KOPT-K1 (cell line): ENCODE data around the gene CELF2.

Experiments used
- H3K27ac ChIP-seq: fragments of 200-600 bp; sonication (generic); 2 replicates; pipeline ENCODE4 v1.5.1; 2016; ENCODE audit warnings: antibody characterized with exemption, mild to moderate bottlenecking, low read depth, low read length; ENCODE audit not compliant: poor library complexity, severe bottlenecking
- H3K36me3 ChIP-seq: fragments of 200-600 bp; sonication (generic); 2 replicates; pipeline ENCODE4 v1.5.1; 2017; ENCODE audit warnings: antibody characterized with exemption, mild to moderate bottlenecking, low read length, moderate library complexity; ENCODE audit not compliant: insufficient read depth
- H3K9me3 ChIP-seq: fragments of 200-600 bp; sonication (generic); 2 replicates; pipeline ENCODE4 v1.5.1; 2017; ENCODE audit warnings: antibody characterized with exemption, low read length, mild to moderate bottlenecking; ENCODE audit not compliant: insufficient read depth, poor library complexity, severe bottlenecking

CELF2 gene

DNA sequence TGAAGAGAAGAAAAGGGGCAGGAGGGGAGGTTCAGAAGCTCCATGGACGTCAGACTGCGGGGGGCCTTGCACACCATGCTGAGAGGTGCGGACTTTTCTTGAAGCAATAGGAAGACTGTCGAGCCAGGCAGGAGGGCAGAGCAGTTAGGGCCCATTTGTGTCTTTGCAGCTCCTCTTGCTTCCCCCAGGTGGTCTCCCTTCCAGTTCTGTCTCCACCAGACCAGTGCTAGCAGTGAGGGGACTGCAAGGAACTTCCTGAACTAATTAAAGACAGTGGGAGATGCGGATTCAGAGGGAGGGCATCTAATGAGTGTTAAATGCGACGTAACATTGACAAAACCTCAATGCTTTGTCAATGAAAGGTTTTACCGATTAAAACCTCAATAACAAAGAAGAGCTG, 368.4 kb downstream of the CELF2 start:
- no peaks in the 10 kb centered on the region for H3K36me3 ChIP-seq
- no peaks in the 10 kb centered on the region for H3K9me3 ChIP-seq
- no peak overlapping the region for H3K27ac ChIP-seq
